Muscle layer of duodenum (tissue), 2 donors: ENCODE results near the gene POLR2L.

ENCODE experiments used
- H3K27ac ChIP-seq: one replicate; pipeline ENCODE4 v1.7.0; 2013; ENCODE audit warnings: mild to moderate bottlenecking, low read length
- H3K27me3 ChIP-seq: one replicate; pipeline ENCODE4 v1.7.0; 2013; ENCODE audit warnings: low read depth, mild to moderate bottlenecking, control low read depth, low read length
- H3K36me3 ChIP-seq, 2 donors: one replicate each; pipeline ENCODE4 v1.7.0; 2013; ENCODE audit warnings: low read length in 2 of 2, control low read depth in 1 of 2, mild to moderate bottlenecking in 1 of 2; ENCODE audit not compliant: insufficient read depth in 2 of 2, control insufficient read depth in 1 of 2
- H3K4me1 ChIP-seq, 2 donors: one replicate each; pipeline ENCODE4 v1.7.0; 2013; ENCODE audit warnings: low read length in 2 of 2, mild to moderate bottlenecking in 2 of 2, control low read depth in 1 of 2, moderate library complexity in 1 of 2; ENCODE audit not compliant: insufficient read depth in 2 of 2, control insufficient read depth in 1 of 2
- H3K4me3 ChIP-seq, 2 donors: one replicate each; pipeline ENCODE4 v1.7.0; 2013; ENCODE audit warnings: low read length in 2 of 2, low read depth in 1 of 2, mild to moderate bottlenecking in 1 of 2
- H3K9me3 ChIP-seq, 2 donors: one replicate each; pipeline ENCODE4 v1.7.0; 2013; ENCODE audit warnings: low read length in 2 of 2, control low read depth in 1 of 2, mild to moderate bottlenecking in 1 of 2; ENCODE audit not compliant: control insufficient read depth in 1 of 2
- donor health status: healthy.

The POLR2L gene

DNA sequence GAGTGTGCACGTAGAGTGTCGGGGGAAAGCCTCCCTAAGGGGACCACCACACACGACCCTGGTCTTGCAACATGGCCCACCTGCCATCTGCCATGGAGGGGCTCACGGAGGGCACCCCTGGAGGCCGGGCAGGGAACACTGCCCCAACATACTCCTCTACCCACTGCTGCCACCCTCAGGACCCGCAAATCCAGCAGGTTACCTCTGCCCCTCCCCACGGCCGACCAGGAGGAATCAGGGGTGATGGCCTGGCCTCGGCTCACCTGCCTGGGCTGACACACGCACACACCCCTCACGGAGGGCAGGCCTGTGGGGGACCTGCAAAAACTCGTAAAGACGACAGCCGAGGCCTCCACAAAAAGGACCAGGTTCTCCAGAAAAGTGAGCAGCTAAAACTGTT lies 38.1 kb upstream of the POLR2L start:
- H3K27ac ChIP-seq, result no peak overlapping the region
- no peak overlapping the region for H3K4me3 ChIP-seq
- no peaks in the 10 kb centered on the region for H3K9me3 ChIP-seq
- peaks cover 0 to 5% of the 10 kb centered on the region in 2 donors for H3K4me1 ChIP-seq
- no peaks in the 10 kb centered on the region for H3K27me3 ChIP-seq
- peaks cover 0 to 31% of the 10 kb centered on the region in 2 donors for H3K36me3 ChIP-seq

DNA sequence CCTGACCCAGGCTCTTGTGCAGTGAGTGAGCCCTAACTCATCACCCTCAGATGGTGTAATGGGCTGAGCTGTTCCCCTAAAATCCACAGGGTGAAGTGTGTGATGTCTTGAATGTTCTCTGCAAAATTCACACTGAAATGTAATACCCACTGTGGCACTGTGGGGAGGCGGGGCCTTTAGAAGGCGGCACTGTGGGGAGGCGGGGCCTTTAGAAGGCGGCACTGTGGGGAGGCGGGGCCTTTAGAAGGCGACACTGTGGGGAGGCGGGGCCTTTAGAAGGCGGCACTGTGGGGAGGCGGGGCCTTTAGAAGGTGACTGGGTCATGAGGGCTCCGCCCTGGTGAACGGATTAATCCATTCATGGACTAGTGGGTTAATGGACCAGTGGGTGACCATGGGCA lies 35.2 kb upstream of the POLR2L start:
- Histone ChIP-seq H3K27me3 (no peaks in the 10 kb centered on the region), H3K4me3 (no peak overlapping the region), H3K27ac (no peak overlapping the region), H3K9me3 (no peaks in the 10 kb centered on the region), H3K4me1 (peaks cover 0 to 5% of the 10 kb centered on the region in 2 donors), H3K36me3 (peaks cover 0 to 22% of the 10 kb centered on the region in 2 donors)

DNA sequence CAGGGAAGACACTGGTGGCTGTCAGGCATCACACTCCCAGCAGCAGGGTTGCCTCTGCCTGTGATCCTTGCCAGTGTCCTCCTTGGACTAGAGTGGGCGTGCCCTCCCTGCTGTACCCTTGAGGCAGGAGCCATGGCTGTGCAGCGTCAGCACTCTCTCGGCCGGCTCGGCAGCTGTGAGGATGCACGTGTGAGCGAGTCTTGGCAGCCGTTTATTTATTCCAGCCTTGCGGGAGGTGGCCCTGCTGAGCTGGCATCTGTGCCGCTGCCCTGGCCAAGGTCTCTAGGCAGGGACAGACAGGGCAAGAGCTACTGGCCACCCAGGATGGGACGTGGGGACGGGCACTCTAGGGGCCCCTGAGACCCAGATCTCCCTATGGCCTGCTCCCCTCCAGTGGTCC lies 34.2 kb upstream of the POLR2L start:
- Histone ChIP-seq H3K27me3 (no peaks in the 10 kb centered on the region), H3K4me3 (no peak overlapping the region), H3K27ac (no peak overlapping the region), H3K36me3 (peaks cover 0 to 20% of the 10 kb centered on the region in 2 donors), H3K9me3 (no peaks in the 10 kb centered on the region), H3K4me1 (peaks cover 0 to 5% of the 10 kb centered on the region in 2 donors)

DNA sequence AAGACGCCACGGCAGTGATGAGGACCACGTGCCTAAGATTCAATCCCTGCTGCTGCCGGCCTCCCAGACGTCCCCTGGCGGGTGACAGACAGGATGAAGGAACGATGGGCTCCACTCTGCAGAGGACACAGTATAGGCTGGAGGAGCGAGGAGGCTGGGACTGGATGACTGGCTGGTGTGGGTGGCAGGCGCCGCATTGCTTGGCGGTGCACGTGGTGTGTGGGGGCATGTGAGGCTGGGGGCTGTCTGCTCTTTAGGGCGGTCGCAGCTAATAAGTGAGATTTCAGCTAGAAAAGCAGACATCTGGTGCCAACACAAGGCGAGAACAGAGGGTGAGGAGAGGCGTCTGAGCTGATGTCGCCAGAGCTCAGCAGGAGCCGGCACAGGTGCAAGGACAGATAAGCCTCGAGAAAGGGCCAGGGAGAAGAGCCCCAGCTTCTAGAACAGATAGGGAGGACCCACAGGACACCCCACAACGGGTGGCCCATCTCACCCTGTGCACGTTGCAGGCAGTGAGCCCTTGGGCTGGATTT lies 33.5 kb upstream of the POLR2L start:
- Histone ChIP-seq H3K36me3 (peaks cover 0 to 17% of the 10 kb centered on the region in 2 donors), H3K27ac (no peak overlapping the region), H3K4me1 (peaks cover 0 to 5% of the 10 kb centered on the region in 2 donors), H3K9me3 (no peaks in the 10 kb centered on the region), H3K27me3 (no peaks in the 10 kb centered on the region), H3K4me3 (no peak overlapping the region)

DNA sequence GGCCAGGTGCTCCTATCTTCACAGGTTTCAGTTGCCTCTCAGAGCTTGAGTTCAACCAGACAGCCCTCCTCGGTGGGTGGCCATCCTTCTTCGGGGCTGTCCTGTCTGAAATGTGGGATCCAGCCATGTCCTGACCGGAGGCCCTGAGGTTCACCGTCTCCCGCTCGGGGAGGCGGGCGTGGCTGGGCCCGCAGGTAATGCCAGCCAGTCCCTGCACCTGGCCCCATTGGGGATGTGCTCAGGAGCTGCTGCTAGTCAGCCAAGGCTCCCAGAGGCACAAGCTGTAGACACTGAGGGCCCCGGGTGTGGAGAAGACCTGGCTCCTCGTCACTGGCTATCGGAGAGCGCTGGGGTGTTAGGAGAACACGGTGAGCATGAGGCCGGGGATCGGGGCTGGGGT lies 32.9 kb upstream of the POLR2L start:
- H3K4me3 ChIP-seq, result no peak overlapping the region
- no peaks in the 10 kb centered on the region for H3K27me3 ChIP-seq
- H3K9me3 ChIP-seq, result no peaks in the 10 kb centered on the region
- peaks cover 0 to 5% of the 10 kb centered on the region in 2 donors for H3K4me1 ChIP-seq
- no peak overlapping the region for H3K27ac ChIP-seq
- H3K36me3 ChIP-seq, result peaks cover 0 to 12% of the 10 kb centered on the region in 2 donors

DNA sequence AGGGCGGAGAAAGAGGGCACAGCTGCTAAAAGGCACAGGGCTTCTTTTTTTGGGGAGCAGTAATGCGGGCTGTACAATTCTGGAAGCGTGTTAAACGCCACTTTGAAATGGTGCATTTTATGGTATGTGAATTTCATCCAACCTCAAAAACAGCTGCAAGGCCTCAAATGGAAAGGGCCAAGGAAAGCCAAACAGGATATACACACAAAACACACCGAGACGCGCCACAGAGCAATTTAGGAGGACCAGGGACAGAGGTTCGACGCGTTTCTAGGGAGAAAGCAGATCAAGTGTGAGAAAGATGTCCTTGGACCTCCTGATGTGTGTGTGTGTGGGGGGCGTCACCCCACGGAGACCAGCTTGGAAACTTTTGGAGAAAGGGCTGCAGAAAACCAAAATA lies 31.4 kb upstream of the POLR2L start:
- H3K9me3 ChIP-seq, result no peaks in the 10 kb centered on the region
- H3K27me3 ChIP-seq, result no peaks in the 10 kb centered on the region
- peaks cover 0 to 8% of the 10 kb centered on the region in 2 donors for H3K36me3 ChIP-seq
- H3K27ac ChIP-seq, result no peak overlapping the region
- peaks cover 0 to 5% of the 10 kb centered on the region in 2 donors for H3K4me1 ChIP-seq
- no peak overlapping the region for H3K4me3 ChIP-seq

DNA sequence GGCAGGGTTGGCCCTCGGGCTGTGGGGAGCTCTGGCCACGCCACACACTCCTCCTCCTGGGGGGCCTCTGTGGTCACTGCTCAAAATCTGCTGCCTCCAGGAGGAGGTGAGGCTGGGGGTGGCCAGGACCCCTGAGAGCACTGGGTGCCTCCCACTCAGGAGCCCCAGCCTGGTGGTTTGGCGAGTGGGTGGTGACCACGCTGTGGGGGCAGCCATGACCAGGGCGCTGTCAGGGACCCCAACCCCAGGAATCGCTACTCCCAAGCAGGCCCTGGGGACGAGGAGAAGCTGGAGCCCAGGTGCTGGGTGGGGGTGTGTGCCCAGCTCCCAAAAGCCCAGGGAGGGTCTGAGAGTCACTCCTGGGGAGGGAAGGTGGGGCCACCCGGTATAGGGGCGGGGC lies 30.5 kb upstream of the POLR2L start:
- Histone ChIP-seq H3K27ac (no peak overlapping the region), H3K36me3 (peaks cover 0 to 15% of the 10 kb centered on the region in 2 donors), H3K27me3 (no peaks in the 10 kb centered on the region), H3K9me3 (no peaks in the 10 kb centered on the region), H3K4me1 (peaks cover 0 to 5% of the 10 kb centered on the region in 2 donors), H3K4me3 (no peak overlapping the region)

DNA sequence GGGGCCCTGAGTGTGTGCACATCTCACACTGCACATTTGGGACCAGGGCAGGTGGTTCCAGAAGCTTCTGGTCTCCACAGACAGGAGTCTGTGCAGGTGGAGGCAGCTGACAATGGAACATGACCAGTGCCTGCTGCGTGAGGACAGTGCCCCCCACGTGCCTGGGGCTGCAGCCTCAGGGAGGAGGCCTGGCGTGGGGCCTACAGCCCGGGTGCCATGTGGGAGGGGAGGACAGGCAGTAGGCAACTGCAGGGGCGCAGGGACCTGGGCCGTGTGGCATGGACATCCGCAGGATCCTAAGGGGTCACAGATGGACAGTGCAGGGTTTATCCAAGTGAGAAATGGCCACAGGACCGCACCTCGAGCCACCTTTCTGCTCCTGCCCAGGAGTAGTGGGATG lies 29.1 kb upstream of the POLR2L start:
- no peak overlapping the region for H3K4me3 ChIP-seq
- no peaks in the 10 kb centered on the region for H3K27me3 ChIP-seq
- peaks cover 0 to under 1% of the 10 kb centered on the region in 2 donors for H3K4me1 ChIP-seq
- no peaks in the 10 kb centered on the region for H3K9me3 ChIP-seq
- no peak overlapping the region for H3K27ac ChIP-seq
- H3K36me3 ChIP-seq, result peaks cover 0 to 26% of the 10 kb centered on the region in 2 donors

DNA sequence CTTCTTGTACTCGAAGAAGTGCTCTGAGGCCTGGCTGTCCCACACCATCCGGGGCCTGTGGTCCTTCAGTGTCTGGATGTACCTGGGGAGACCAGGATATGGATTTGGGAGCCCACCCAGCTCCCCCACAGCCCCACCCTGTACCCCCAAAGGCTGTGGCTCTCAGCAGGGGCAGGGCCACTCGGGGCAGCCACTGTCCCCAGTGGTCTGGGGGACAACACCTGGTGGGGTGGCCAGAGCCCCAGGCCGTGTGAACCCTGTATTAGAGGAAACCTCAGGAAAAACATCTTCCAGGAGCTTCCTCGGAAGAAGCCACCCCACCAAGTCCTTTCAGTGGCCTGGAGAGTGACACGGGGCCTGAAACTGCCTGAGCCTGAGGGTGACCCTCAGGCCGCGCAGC lies 28.1 kb upstream of the POLR2L start:
- no peak overlapping the region for H3K27ac ChIP-seq
- no peaks in the 10 kb centered on the region for H3K4me1 ChIP-seq
- no peaks in the 10 kb centered on the region for H3K27me3 ChIP-seq
- H3K36me3 ChIP-seq, result peaks cover 0 to 37% of the 10 kb centered on the region in 2 donors
- H3K4me3 ChIP-seq, result no peak overlapping the region
- H3K9me3 ChIP-seq, result no peaks in the 10 kb centered on the region

DNA sequence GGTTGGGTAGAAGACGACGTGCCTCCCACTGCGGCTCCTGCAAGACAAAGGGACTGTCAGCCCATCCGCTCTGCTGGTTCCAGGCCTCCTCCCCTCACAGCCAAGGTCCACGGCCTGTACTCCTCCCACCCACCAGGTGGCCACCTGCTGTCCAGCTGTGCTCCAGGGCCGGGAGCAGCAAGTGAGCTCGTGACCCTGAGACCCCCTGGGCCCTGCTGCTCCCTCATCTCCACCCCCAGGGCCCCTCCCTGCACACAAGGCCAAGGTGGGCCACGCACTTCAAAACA lies 27.7 kb upstream of the POLR2L start:
- no peak overlapping the region for H3K27ac ChIP-seq
- H3K36me3 ChIP-seq, result peaks cover 0 to 40% of the 10 kb centered on the region in 2 donors
- no peaks in the 10 kb centered on the region for H3K27me3 ChIP-seq
- no peaks in the 10 kb centered on the region for H3K9me3 ChIP-seq
- no peak overlapping the region for H3K4me3 ChIP-seq
- no peaks in the 10 kb centered on the region for H3K4me1 ChIP-seq

DNA sequence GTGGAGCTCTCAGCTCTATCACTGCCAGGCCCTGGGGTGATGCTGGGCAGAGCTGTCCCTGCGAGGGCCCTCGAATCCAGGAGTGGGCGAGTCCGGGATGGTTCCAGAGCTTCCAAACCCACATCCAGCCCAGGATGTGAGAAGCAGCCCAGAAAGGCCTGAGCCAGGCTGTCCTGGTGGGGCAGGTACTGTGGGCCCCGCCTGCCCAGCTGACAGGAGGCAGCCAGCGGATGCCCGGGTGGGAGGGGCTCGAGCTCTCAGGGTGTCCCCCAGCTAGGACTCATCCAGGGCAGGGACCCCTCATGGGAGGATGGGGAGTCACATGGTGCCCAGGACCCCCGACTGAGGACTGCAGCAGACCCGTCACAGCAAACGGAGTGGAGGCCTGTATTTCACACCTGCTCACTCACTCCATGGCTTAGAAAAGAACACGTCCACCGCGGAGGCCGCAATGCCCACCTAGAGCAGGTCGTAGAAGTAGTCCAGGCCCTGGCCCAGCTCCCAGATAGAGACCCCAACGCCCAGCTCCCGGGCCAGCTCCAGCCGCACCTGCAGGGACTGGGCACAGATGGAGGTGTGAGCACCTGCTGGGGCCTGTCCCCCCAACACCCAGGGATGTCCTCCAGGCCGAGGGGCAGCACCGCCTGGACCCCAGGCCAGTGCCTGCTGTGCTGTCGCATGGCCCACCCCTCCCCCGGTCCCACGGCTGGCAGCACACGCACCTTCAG lies 27.2 kb upstream of the POLR2L start:
- peaks cover 0 to 45% of the 10 kb centered on the region in 2 donors for H3K36me3 ChIP-seq

DNA sequence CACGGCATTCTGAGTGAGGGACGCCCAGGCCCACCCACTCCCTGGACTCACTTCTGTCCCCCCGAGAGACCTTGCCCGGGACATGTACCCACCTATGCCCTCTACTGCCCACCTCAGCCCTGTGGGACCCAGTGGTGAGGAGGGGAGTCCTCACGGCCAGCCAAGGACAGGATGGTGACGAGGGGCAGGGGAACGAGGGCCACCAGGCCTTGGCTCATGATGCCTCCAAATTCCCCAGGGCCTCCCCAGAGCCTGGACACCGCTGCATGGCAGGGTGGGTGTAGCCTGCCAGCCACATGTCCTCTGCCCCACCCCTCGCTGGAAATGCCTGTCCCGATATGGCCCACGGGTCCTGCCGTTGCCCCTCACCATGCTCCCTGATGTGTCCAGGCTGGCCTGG lies 26.5 kb upstream of the POLR2L start:
- no peaks in the 10 kb centered on the region for H3K27me3 ChIP-seq
- H3K36me3 ChIP-seq, result peaks cover 0 to 53% of the 10 kb centered on the region in 2 donors
- H3K4me3 ChIP-seq, result no peak overlapping the region
- H3K4me1 ChIP-seq, result no peaks in the 10 kb centered on the region
- no peak overlapping the region for H3K27ac ChIP-seq
- H3K9me3 ChIP-seq, result no peaks in the 10 kb centered on the region

More for the DNA sequence above, 27.2 kb upstream of the POLR2L start:
- Histone ChIP-seq H3K27ac (no peak overlapping the region), H3K9me3 (no peaks in the 10 kb centered on the region), H3K4me3 (no peak overlapping the region), H3K27me3 (no peaks in the 10 kb centered on the region), H3K4me1 (no peaks in the 10 kb centered on the region)
